GM08714 (cell line): ENCODE measurements around the gene FCER1G.
A peak's percentile ranks its signal among the peaks of the same experiment; 100 is the strongest.
"Not testable (repeated sequence)": the region's sequence is repeated elsewhere in the genome, so short reads cannot be mapped to it uniquely, and the experiment has no call there.

Source experiments
- H3K4me3 ChIP-seq: fragments of 200-500 bp; sonication (Bioruptor generic); 2 replicates; pipeline ENCODE4 v1.5.1; 2014; ENCODE audit warnings: mild to moderate bottlenecking, low read length, inconsistent platforms
- ZNF274 ChIP-seq: IDR thresholded peaks from 2 replicates; pipeline ENCODE4 v1.6.1; 2012; ENCODE audit warnings: mild to moderate bottlenecking, low read depth, low read length

FCER1G gene

DNA sequence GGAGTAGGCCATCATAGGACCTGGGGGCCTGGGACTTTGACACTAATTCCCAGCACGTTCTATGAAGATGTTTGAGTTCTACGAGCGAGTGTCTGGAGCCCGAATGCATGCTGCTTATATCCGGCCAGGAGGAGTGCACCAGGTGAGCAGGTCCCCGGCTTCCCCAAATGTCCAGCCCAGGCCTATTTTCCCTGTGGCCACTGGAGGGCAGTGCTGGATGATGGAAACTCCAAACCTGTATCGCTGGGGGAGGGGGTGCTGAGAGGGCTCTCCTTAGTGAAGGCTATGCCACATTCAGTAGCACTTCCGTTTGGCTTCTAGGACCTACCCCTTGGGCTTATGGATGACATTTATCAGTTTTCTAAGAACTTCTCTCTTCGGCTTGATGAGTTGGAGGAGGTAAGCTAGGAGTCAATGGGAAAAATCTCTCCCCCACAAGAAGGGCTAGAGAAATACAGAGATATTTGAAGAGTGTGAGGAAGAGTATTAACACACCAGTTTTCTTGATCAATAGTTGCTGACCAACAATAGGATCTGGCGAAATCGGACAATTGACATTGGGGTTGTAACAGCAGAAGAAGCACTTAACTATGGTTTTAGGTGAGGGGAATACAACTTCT is 5.2 kb upstream of the FCER1G start:
- H3K4me3 ChIP-seq = no peak overlapping the region
- TF ChIP-seq ZNF274 = no peak

DNA sequence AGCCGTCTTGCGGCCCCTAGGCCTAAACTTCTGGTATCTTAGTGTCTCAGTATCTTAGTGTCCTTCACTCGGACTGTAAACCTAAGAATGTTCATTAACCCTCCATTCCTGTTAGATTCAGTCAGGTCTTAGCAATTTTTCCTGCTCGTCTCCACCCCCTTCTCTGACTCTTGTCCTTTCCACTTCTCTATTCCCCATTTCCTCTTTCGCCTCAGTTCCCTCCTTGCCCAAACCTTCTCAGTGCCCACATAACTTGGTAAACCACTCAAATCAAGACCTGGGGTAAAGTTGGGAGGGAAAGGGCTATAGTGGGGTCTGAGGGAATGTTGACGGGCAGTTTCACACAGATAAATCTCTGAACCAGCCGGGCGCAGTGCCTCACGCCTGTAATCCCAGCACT is 726 bp upstream of the FCER1G start:
- no peak overlapping the region for H3K4me3 ChIP-seq
- TF ChIP-seq ZNF274 = no peak

GRCh38 chr1:161216945-161217712 is 2.0 kb downstream of the FCER1G start:
- no peak for TF ChIP-seq ZNF274
- peak overlapping the region; percentile 15; the same call in 1 of the 2 replicates for H3K4me3 ChIP-seq

DNA sequence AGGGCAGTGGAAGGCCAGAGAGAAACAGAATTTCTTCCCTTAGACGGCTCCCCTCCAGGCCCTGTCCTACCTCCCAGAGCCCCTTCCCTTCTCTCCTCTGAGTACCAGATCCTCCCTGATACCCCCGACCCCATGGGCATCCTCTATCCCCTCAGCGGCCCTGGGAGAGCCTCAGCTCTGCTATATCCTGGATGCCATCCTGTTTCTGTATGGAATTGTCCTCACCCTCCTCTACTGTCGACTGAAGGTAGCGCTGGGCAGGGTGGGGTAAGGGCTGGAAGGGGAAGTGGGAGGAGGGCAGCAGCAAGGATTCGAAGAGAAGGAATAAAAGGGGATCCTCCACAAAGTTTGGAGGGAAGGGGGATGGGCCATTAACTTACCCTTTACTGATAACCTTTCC is 2.7 kb downstream of the FCER1G start:
- no peak for TF ChIP-seq ZNF274
- H3K4me3 ChIP-seq = no peak overlapping the region

GRCh38 chr1:161218301-161219077 is 3.4 kb downstream of the FCER1G start:
- H3K4me3 ChIP-seq = no peak overlapping the region
- no peak for TF ChIP-seq ZNF274

DNA sequence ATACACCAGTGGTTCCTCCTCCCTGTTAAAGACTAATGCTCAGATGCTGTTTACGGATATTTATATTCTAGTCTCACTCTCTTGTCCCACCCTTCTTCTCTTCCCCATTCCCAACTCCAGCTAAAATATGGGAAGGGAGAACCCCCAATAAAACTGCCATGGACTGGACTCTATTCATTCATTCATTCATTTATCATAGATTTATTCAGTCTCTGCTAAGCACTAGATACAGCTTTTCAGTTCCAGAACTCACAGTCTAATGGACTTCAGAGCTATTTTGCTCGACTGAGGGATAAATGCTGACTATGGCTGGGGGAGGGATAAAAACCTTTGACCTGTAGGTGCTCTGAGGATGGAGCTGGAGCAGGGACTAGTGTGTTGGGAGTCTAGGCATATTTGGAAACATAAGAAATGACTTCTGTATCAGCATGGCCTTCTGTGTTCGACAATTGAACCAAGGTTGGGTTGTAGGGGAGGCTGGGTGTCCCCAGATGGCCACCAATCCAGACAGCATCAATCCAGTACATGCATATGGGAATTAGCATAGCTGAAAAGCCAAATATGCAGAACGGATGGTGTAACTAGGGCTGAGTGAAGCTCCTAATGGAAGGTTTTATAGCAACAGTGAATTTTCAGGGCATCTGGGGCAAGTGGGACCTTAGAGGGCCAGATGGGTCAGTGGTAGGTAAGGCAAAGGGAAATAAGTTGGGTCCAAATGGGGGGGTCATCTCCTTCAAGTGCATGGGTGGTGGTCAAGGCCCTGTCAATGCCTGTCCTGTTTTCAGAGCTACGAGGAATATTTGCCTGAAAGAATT is 4.2 kb downstream of the FCER1G start:
- no peak overlapping the region for H3K4me3 ChIP-seq
- no peak for TF ChIP-seq ZNF274

DNA sequence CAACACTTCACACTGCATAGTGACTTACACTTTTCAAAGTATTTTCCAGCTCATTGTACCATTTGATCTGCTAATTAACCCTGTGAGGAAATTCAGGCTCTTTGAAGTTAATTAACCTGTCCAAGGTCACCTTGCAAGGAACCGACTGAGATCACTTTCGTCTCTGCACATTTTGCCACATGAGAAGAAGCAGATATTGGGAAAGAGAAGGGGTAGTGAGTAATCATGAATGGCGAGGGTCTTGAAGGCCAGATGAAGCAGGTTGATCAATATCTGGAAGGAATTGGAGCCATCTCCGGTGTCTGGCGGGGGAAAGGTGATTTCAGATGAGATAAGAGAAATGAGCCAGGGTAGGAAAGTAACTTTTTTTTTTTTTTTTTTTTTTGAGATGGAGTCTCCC is 4.9 kb downstream of the FCER1G start:
- TF ChIP-seq ZNF274 = no peak
- H3K4me3 ChIP-seq = no peak overlapping the region

GRCh38 chr1:161222175-161223019 is 7.3 kb downstream of the FCER1G start:
- TF ChIP-seq ZNF274 = no peak

GRCh38 chr1:161223805-161224694 is 9.0 kb downstream of the FCER1G start:
- no peak for TF ChIP-seq ZNF274
- no peak overlapping the region for H3K4me3 ChIP-seq

More at GRCh38 chr1:161222175-161223019, 7.3 kb downstream of the FCER1G start:
- no peak overlapping the region for H3K4me3 ChIP-seq

- H3K4me3 ChIP-seq = not testable (repeated sequence)
Measured at GRCh38 chr1:161224695-161225087, 9.6 kb downstream of the FCER1G start.

- H3K4me3 ChIP-seq = no peak overlapping the region
- TF ChIP-seq ZNF274 = no peak
Measured at GRCh38 chr1:161225178-161225533, 10.1 kb downstream of the FCER1G start.

GRCh38 chr1:161225534-161226319 is 10.6 kb downstream of the FCER1G start, which contains the start of gene TOMM40L:
TSS of gene TOMM40L (plus strand) at chr1:161226060. CDS start at chr1:161226490, 430 bp downstream.
- H3K4me3 ChIP-seq = peak within 1 kb of the TSS; percentile 88
- no peak for TF ChIP-seq ZNF274
